RCC 7860 (cell line): ENCODE measurements around the gene ZNF165.
"Not testable (repeated sequence)": the region's sequence is repeated elsewhere in the genome, so short reads cannot be mapped to it uniquely, and the experiment has no call there.

ENCODE experiments used
- DNase-seq: peaks from one replicate; pipeline ENCODE4 v3.0.0-alpha.2; 2015; ENCODE audit warnings: low spot score
- FAIRE-seq: peaks from 2 replicates; lab custom pipeline; 2012; peaks lifted over from hg19 to GRCh38; lab: Jason Lieb, UNC

The ZNF165 gene

DNA sequence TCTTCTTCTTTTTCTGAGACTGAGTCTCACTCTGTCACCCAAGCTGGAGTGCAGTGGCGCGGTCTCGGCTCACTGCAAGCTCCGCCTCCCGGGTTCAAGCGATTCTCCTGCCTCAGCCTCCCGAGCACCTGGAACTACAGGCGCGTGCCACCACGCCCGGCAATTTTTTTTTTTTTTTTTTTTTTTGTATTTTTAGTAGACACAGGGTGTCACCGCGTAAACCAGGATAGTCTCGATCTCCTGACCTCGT lies at the start of gene ZNF165:
Gene ZNF165 (plus strand): TSS at position 188 of the 250 bp plus-strand sequence. CDS start 4,913 bp downstream, outside the sequence.
- FAIRE-seq, DNase-seq: not testable (repeated sequence)

DNA sequence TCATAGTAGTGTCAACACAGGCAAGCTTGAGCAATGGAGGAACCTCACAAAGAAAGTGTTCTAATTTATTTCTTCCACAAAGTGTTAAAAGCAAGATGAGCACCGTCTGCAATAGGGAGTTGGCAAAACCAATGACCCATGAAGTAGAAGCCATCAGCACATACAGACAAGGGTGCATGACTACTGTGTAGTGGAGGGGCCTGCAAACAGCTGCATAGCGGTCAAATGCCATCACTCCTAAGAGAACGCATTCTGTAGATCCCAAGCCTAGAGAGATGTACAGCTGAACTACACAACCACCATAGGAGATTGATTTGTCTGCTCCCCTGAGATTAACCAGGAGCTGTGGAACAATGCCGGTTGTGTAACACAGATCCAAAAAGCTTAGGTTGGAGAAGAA lies 26.8 kb upstream of the ZNF165 start:
- DNase-seq (no peak), FAIRE-seq (no peak)

DNA sequence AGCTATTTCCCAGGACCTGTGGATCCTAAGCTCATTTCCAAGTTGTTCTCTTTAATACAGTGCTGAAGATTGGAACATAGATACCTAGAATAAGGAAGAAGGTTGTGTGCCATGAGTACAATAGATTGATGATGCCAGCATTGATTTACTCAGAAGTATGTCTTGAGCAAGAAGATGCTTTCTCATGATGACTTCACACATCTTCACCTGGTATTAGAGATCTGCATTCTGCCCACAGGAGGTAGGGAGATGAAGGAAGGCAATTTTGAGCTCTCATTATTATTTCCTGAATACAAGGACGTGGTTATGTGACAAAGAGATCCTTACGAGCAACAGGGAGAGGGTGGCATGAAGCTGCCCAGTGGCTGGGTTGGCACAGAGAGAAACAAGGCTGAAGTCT lies 20.0 kb upstream of the ZNF165 start:
- no peak for FAIRE-seq

GRCh38 chr6:28064272-28064671 lies 16.1 kb upstream of the ZNF165 start:
- DNase-seq, result no peak
- no peak for FAIRE-seq

More for the DNA sequence above, 20.0 kb upstream of the ZNF165 start:
- DNase-seq, result no peak

- DNase-seq (no peak), FAIRE-seq (no peak)
These were observed 12.3 kb upstream of the ZNF165 start for GRCh38 chr6:28068067-28068466.

GRCh38 chr6:28070968-28071367 lies 9.4 kb upstream of the ZNF165 start:
- not testable (repeated sequence) for FAIRE-seq, DNase-seq

GRCh38 chr6:28078050-28078449 lies 2.3 kb upstream of the ZNF165 start:
- DNase-seq, result no peak
- no peak for FAIRE-seq

GRCh38 chr6:28078836-28079235 lies 1.5 kb upstream of the ZNF165 start:
- no peak for FAIRE-seq
- DNase-seq, result no peak

- FAIRE-seq (no peak), DNase-seq (peak; percentile 84)
These were observed 490 bp downstream of the ZNF165 start for GRCh38 chr6:28080631-28081485.

- no peak for DNase-seq
- FAIRE-seq, result no peak
These were observed 1.1 kb downstream of the ZNF165 start for GRCh38 chr6:28081486-28081751.

DNA sequence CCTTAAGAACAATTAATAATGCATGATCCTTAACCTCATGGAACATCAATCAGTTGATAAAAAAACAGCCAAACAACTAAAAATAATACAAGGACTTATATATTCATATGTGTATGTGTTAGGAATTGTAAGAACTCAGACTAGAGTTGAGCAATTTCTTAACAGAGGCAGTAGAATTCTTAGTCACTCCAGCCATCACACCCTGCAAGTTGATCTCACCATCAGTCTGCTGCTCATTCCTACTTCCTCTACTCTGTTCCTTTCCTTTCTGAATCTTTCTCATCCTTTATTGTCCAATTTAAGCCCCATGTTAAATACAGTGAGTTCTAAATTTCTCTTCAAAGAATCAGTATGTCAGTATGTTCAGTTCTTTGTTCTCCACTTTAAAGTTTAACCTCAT lies 2.6 kb downstream of the ZNF165 start:
- FAIRE-seq, result no peak

GRCh38 chr6:28089054-28089453 lies 8.7 kb downstream of the ZNF165 start:
- no peak for DNase-seq
- no peak for FAIRE-seq

More for the DNA sequence above, 2.6 kb downstream of the ZNF165 start:
- no peak for DNase-seq

- FAIRE-seq, result no peak
- no peak for DNase-seq
These were observed 10.7 kb downstream of the ZNF165 start for GRCh38 chr6:28090917-28091586.

- not testable (repeated sequence) for FAIRE-seq, DNase-seq
These were observed 21.9 kb downstream of the ZNF165 start for GRCh38 chr6:28102222-28102621.

DNA sequence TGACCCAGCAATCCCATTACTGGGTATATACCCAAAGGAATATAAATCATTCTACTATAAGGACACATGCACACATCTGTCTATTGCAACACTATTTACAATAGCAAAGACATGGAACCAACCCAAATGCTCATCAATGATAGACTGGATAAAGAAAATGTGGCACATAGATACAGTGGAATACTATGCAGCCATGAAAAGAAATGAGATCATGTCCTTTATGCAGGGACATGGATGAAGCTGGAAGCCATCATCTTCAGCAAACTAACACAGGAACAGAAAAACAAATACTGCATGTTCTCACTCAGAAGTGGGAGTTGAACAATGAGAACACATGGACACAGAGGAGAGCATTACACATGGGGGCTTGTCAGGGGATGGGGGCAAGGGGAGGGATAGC lies 22.3 kb downstream of the ZNF165 start:
- not testable (repeated sequence) for FAIRE-seq, DNase-seq

DNA sequence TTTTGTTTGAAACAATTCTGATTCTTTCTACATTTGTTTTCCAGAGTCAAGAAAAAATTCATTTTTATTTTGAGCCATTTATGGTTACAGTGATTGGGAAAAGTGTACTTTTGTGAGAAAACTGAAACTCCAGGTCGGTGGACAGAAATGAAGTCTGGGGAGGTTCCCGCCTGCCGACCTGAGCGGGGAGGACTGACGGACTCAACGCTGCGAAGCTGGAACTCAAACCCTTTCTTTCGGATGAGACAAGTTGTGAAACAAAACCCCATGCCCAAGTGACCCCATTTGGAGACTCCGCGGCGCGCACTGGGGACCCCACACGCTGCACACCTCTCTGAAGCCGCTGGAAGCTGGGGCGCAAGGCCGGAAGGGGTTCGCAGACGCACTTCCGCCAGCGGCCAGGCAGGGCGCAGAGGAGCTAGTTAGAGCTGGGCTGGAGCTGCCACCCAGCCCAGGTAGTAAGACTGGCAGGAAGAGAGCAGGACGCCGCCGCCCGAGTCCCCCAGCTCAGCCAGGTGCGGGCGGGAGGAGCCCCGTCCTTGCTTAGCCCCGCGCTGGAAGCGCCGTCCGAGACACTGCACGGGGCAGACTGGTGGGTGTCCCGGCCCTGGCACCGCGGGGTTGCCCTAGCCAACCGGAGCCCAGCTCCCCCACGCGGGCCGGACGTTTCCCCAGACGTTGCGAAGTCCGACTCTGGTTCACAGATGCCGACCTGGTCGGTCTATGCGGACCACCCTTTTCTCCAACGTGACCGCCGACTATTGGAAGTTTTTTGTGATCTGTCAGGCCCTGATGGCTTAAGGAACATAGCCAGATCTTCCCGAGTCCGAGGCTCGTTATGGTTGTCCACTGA lies 24.2 kb downstream of the ZNF165 start:
- DNase-seq, result peak; percentile 44
- no peak for FAIRE-seq

- FAIRE-seq (no peak), DNase-seq (no peak)
These were observed 24.9 kb downstream of the ZNF165 start for GRCh38 chr6:28105245-28105639.

DNA sequence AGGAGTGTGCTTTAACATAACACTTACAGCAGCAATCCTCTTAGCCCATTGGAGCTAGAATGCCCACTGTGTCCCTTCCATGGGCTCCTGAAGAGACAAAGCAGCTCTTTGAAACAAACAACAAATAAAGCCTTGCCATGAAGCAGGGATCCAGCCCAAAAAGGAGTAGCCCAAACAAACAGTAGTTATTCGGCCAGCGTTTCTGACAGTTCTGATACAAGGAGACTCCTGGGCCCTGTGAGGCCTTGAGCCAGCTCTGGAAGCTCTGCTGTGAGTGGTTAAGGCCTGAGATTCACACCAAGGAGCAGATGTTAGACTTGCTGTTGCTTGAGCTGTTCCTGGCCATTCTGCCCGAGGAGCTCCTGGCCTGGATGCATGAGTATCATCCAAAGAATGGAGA lies 27.1 kb downstream of the ZNF165 start:
- DNase-seq, result no peak
- FAIRE-seq, result no peak

DNA sequence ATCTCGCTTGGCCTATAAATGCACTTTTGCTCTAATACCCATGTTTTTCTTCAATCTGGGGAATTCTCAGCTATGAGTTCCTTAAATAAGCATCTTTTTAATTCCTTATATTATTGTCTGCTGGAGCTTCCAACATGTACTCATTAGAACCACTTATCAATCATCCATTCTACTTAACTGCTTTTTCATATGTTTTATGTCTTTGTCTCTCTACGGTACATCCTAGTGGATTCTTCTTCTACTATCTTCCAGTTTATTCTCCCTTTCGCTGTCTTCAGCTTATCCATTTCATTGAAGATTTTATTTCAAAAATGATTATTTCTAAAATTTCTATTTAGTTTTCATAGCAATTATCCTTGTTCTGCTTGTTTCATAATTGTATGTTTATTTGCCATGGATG lies 31.6 kb downstream of the ZNF165 start:
- no peak for DNase-seq
- FAIRE-seq, result no peak

DNA sequence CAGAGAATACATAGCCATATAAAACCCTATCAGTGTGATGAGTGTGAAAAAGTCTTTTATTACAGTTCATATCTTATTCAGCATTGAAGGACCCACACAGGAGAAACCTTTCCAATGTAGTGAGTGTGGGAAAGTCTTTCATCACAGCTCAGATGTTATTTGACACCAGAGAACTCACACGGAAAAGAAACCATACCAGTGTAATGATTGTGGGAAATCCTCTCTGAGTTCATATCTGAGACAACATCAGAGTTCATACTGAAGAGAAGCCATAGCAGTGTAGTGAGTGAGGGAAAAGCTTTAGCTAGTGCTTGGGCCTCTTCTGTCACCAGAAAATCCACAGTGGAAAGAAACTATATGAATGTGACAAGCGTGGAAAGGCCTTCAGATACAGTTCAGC lies 35.4 kb downstream of the ZNF165 start:
- no peak for DNase-seq
- FAIRE-seq, result no peak

- DNase-seq, result no peak
- FAIRE-seq, result no peak
These were observed 37.1 kb downstream of the ZNF165 start for GRCh38 chr6:28117386-28118050.
